Stimulated activated CD8-positive, alpha-beta memory T cell treated with anti-CD3 and anti-CD28 coated beads, Interleukin-4, amount 100 ng/mL, for 4 hours (primary cell): Measurements from ENCODE around the gene LSAMP.

Experiments
- DNase-seq, 2 donors: peaks; one replicate each; pipeline ENCODE4 v3.0.0-alpha.2; 2020; ENCODE audit warnings: low read depth in 2 of 2, low spot score in 1 of 2

The LSAMP gene

GRCh38 chr3:116432795-116433194 lies 12.5 kb downstream of the LSAMP start:
- no peak for DNase-seq

GRCh38 chr3:116429479-116430269 lies 15.6 kb downstream of the LSAMP start:
- no peak for DNase-seq

- DNase-seq, result no peak
Observed at GRCh38 chr3:116426036-116426435, 19.3 kb downstream of the LSAMP start.

GRCh38 chr3:116425126-116425525 lies 20.2 kb downstream of the LSAMP start:
- no peak for DNase-seq

GRCh38 chr3:116423945-116424344 lies 21.3 kb downstream of the LSAMP start:
- no peak for DNase-seq

GRCh38 chr3:116423374-116423773 lies 21.9 kb downstream of the LSAMP start:
- no peak for DNase-seq

- DNase-seq, result no peak
Observed at GRCh38 chr3:116417151-116417550, 28.1 kb downstream of the LSAMP start.

- DNase-seq, result no peak
Observed at GRCh38 chr3:116413319-116413718, 32.0 kb downstream of the LSAMP start.

GRCh38 chr3:116408473-116408872 lies 36.8 kb downstream of the LSAMP start:
- DNase-seq, result no peak

GRCh38 chr3:116405231-116405630 lies 40.1 kb downstream of the LSAMP start:
- no peak for DNase-seq

GRCh38 chr3:116399701-116400226 lies 45.5 kb downstream of the LSAMP start:
- no peak for DNase-seq

- DNase-seq, result no peak
Observed at GRCh38 chr3:116394365-116394764, 50.9 kb downstream of the LSAMP start.

GRCh38 chr3:116393199-116393598 lies 52.1 kb downstream of the LSAMP start:
- no peak for DNase-seq

GRCh38 chr3:116392291-116392690 lies 53.0 kb downstream of the LSAMP start:
- no peak for DNase-seq

- DNase-seq, result no peak
Observed at GRCh38 chr3:116391296-116392201, 53.7 kb downstream of the LSAMP start.

GRCh38 chr3:116390318-116390717 lies 55.0 kb downstream of the LSAMP start:
- DNase-seq, result no peak

GRCh38 chr3:116388867-116389385 lies 56.4 kb downstream of the LSAMP start:
- no peak for DNase-seq

GRCh38 chr3:116386168-116386567 lies 59.1 kb downstream of the LSAMP start:
- no peak for DNase-seq

- no peak for DNase-seq
Observed at GRCh38 chr3:116384717-116385116, 60.6 kb downstream of the LSAMP start.

- no peak for DNase-seq
Observed at GRCh38 chr3:116378077-116378476, 67.2 kb downstream of the LSAMP start.

- no peak for DNase-seq
Observed at GRCh38 chr3:116374901-116375300, 70.4 kb downstream of the LSAMP start.
